Stimulated activated CD4-positive, alpha-beta T cell treated with anti-CD3 and anti-CD28 coated beads, Interleukin-4, amount 100 ng/mL, for 1 hour (primary cell): ENCODE data around the gene FCER1G.
A peak's percentile ranks its signal among the peaks of the same experiment; 100 is the strongest.

Source experiments
- DNase-seq: peaks from one replicate; pipeline ENCODE4 v3.0.0-alpha.2; 2020

Gene FCER1G

DNA sequence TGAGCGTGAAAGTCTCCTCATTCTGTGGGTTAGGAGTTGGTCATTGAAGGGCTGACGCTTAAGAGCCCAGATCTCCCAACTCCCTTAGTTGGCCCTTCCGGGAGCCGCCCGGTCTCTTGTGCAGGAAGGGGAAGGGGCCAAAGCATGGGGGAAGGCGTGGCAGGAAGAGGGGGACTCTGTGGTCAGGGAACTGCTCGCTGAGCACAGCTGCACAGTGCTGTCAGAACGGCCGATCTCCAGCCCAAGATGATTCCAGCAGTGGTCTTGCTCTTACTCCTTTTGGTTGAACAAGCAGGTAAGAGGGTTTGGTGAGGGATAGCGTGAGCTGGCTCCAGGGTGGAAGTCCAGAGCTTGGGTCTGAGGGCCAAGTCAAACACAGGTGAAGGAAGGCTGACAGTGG lies at the start of gene FCER1G:
Gene FCER1G (plus strand): TSS at position 220 of the 400 bp plus-strand sequence. CDS start 27 bp downstream, at position 247.
- no peak for DNase-seq

DNA sequence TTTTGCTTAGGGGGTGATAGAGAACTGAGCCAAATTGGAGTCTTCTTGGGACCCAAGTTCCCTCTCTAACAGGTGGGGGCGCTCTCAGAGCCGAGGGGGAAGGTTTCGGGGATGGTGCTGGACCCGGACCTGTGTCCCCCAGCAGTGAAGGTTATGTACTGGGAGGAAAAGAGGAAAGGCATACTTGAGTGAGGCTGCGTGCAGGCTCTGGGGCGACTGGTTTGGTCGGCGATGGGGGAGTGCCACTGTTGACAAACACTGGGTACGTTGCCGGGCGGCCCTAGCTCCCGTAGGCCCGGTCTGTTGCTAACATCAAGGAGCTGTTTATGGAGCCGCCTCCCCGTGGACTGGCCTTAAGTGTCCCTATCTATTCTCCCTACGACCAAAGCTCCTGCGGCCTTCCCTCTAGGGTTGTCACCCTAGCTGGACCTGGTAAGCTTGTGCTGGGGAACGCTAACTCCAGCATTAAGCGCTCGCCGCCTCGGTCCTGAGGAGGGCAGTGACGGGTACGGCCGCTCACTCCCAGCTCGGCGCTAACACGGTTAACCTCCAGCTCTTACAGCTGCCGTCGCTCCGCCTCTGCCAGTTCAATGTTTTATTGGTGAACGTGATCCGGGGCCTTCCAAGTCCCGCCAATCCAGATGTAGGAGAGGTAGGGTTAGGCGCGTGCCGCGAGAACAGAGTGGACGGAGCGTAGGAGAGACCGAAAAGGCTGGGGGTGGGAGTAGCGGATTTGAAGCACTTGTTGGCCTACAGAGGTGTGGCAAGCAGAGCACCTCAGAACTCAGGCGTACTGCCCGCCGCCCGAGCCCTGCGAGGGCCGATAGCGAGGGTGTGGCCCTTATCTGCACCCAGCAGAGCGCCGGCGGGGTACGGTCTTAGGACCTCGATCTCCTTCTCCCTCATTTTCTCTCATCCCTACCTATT lies 49.1 kb upstream of the FCER1G start, which contains the start of gene PPOX:
Gene PPOX (plus strand): TSS at position 685 of the 927 bp plus-strand sequence. CDS start 422 bp downstream, outside the sequence.
- DNase-seq = peak; percentile 86

DNA sequence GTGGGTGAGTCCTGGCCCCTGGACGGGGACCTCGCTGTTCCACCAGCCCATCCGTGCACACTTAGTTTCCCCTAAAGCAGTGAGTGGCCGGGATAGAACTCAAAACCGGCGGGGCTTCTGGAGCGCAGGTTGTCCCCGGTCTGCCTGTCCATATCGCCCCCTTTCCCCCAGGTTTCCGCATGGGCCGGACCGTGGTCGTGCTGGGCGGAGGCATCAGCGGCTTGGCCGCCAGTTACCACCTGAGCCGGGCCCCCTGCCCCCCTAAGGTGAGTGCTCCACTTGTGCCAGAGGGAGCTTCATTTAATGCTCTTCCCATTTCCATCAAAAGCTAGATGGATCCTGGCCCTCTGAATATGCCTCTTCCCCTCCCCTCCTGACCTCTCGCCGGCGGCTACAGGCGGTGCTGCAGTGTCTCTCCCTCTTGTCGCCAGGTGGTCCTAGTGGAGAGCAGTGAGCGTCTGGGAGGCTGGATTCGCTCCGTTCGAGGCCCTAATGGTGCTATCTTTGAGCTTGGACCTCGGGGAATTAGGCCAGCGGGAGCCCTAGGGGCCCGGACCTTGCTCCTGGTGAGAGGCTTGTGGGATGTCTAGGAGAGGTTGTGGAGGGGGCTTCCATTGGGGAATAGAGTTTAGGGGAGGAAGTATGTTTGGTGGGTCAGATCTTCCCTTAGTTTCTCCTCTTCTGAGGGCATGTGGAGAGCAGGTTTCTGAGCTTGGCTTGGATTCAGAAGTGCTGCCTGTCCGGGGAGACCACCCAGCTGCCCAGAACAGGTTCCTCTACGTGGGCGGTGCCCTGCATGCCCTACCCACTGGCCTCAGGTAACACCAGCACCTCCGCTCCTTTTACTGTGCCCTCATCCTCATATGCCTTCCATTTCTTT lies 48.2 kb upstream of the FCER1G start:
- DNase-seq = no peak

DNA sequence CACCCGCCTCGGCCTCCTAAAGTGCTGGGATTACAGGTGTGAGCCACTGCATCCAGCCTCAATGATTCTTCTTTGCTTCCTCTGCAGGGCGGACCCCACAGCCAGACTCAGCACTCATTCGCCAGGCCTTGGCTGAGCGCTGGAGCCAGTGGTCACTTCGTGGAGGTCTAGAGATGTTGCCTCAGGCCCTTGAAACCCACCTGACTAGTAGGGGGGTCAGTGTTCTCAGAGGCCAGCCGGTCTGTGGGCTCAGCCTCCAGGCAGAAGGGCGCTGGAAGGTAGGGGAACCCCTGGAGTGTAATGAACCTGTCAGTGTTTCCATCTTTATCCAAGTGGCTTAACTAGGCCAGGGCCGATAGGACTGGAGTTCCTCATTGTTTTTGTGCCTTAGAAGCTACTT lies 46.2 kb upstream of the FCER1G start:
- no peak for DNase-seq

DNA sequence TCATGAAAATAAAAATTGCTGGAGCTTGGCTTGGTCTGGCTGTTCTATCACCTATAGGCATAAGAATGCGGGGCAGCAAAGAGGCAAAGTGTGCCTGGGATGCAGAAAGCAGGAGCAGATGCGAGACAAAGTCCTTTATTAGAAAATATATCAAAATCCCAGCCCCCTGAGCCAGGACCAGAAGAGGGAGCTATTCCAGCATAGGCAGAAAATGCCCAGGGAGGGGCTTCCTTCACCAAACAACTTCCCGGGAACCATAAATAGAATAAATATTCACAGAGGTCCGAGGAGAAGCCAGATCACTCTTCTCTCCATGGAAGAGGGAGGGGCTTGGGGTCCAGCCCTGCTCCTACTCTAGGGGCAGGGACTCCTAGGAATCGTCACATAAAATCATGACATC lies 43.9 kb upstream of the FCER1G start:
- DNase-seq = no peak

DNA sequence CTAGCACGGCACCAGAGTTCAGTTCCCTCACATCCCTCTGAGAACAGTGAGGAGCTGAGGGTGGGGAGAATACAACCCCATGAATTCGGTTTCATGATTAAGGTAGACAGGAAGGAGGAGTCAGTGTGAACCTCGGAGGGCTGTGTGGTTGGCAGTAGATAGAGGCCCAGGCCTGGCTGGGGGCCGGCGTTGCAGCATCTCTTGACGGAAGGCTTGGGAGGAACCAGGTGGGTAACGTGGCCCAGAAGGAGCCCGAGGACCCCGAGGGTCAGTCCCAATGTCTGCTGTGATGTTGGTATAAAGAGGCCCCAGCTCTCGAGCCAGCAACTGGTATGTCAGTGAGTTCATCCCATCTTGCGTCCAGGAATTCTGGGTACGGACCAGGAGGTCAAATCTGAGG lies 43.4 kb upstream of the FCER1G start:
- no peak for DNase-seq

DNA sequence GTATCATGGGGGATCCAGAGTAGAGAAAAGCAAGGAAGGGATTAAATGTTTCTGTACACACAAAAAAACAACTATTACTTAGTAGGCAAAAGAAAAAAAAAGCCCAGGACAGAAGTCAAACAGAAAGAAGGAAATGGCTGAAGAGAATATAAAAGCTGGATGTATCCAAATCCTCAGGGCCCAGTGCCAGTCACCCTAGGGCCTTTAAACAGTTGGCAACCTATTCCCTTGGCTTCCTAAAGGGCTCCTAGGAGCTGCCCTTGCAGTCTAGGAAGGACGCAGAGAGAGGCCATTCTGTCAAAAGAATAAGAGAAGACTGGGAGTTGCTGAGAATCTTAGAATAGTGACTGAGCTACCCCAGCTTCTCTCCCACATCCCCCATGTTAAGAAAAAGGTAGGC lies 42.7 kb upstream of the FCER1G start:
- DNase-seq = no peak

DNA sequence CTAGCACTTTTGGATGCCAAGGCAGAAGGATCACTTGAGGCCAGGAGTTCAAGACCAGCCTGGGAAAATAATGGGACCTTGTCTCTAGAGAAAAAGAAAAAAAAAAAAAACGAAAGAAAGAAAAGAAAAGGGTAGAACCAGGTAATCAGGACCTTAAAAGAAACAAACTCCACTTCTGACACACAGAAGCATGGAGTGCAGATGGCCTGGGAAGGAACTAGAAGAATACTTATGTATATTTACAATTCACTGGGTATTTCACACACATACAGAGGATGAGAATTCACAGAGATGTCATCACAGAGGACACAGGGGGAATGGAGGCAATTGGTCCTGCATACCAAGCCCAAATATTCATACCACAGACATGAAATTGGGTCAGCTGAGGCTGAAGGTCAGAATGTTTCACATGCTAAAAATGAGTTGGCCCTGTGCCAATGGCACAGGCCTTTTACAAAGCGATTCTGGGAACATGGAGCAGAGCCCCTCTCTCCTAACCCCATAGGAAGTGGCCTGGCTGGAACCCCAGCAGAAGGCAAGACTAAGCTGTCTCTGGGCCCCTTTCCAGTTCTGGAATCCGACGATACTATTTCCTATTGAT lies 42.2 kb upstream of the FCER1G start:
- no peak for DNase-seq

DNA sequence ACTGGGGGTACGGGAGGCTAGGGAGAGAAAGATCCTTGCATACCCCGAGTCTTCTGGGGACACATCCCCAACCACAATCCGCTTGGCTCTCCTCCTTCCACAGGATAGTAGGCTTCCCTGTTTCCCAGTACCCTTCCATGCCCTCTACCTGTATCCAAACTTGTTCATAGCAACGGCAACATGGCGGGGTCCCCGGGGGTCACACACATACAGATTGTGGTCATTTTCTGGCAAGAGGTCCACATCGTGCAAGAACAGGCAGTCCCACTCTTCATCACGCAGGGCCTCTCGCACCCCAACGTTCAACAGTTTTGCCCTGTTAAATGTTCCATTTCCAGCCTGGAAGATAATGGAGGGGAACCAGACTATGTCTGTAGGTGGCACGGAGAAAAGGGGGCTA lies 41.4 kb upstream of the FCER1G start:
- no peak for DNase-seq

DNA sequence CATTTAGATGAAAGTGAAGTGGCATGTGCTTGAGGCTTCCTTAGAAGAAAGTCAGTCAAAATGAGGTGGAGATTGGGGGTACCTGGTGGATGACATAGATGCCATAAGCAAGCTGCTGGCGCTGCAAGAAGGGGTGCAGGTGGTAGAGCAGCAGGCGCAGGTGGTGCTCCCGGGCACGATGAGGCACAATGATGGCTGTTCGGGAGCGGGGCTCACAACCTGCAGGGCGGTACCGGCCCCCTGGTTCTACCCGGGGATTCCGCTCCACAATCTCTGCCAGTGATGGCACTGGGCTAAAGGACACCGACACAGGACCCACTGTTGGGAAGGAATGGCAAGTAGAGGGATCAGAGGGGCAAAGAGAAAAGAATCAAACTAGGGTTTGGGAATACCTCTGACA lies 40.2 kb upstream of the FCER1G start:
- DNase-seq = no peak

DNA sequence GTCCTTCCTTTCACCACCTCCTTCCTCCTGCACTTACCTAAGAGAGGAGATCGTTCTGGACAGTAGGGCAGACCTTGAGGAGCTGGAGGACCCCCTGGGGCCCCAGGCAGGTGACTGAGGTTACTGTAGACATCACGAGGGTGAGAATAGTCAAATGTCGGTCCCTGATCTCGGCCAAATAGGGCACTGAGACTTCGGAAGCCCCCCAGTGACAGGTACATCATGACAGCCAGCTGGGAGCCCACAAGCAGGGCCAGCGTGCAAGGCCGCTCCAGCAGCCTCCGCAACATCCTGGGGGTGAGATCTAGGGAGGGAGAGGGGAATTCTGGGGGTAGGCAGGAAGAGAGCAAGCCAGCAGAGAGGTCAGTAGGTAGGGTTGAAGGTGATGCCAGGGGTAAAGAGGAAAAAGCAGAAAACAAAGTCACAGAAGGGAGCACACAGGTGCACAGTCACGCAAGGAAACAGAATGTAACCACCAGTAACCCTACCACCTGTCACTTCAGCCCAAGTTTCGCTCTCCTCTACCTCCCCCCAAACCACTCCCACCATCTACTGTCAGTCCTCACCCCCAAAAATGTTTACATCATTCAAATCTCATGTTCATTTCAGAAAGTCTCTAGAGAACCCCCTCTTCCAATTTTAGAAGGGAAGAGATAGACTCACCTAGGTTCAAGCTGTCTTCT lies 39.2 kb upstream of the FCER1G start:
- no peak for DNase-seq

DNA sequence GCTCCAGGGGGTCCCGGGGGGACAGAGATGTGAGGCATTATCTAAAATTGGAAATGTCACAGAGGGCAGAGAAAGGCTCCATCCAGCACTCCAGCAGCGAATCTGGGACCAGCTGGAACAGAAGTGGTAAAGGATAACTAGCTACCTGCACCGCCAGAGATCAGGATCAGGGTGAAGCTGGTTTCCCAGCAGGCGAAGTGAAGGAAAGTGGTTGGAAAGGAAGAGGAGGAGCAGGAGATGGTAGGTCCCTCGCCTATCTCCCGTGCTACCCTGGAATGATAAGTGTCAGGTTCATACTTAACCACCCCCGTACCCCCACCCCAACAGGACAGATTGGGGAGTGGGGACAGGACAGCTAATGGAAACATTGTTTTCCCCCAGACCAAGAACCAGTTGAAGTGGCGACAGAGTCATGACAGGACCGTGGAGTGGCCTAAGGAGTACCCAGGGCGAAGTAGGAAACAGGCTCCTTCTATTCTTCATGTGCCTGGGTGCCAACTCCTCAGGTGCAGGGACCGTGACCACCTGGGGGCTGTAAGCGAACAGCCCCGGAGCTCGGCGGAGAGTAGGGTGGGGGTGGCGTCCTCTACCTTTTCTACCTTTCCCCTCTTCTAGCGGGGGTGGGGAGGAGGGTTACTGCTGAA lies 38.5 kb upstream of the FCER1G start:
- no peak for DNase-seq

DNA sequence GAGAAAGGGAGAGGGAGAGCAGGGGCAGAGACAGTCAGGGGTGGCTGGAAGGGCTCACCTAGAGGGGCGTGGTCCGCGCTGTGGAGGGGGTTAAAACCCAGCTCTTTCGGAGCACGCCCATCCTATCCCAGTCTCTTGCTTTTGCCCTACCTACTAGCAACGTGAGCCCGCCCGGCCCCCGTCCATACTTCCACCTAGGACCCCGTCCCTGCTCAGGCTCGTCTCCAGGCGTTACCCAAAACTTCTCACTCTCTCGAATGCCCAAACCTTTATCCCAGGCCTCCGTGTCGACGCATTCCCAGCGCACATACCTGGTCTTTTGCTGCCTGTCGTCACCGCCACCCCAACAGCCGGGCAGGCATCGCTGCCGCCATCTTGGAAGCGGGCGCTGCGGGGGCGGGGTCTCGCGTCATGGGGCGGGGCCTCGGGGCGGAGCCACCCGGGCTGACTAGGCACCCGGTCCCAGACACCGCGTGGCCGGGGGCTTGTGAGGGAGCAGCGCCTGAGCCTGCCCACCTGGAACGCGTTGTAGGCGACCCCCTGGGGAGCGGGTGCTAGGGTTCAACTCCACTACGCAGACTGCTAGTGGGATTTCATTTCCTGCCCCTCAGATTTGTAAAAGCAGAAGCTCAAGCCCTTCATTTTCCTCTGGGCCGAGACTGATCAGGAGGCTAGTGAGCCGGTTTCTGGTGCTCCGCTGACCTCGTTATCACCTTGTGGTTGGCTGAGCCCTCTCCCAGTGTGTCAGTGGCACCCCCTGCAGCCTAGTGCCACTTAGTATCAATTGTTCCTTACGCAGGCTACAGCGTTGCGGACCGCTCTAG lies 37.8 kb upstream of the FCER1G start, which contains the start of gene B4GALT3:
Gene B4GALT3 (minus strand): TSS at position 396 of the 824 bp plus-strand sequence. CDS start 1,447 bp downstream, outside the sequence.
- peak; percentile 97 for DNase-seq

DNA sequence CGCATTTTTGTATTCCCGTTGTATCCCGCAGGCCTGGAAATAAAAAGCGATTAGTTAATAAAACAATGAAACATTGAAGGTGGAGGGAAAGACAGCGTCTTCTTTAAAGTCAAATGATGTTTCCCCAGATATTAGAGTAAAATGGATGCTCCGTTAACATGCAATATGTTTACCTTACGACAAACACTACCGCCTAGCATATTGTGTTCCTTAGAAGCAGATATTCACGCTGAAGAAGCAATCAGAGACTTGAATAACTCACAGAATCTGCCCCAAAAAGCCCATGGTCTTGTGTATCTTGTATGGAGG lies 37.2 kb upstream of the FCER1G start:
- DNase-seq = no peak

DNA sequence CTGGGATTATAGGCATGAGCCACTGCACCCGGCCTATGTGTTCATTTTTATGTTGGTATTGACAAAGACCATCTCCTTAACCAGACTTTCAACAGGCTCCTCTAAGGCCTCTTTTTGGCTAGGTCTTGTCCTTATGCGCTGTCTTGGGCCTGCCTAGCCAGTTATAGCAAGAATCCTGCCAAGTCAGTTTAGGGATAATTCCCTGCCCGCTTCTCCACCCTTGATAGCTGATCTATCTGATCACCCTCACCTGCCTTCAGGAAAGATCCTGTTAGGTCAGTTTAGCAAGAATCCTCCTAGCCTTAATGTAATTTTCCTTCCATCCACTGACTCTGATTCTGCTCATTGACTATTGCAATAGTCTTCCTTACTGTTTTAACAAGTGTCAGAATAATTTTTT lies 35.4 kb upstream of the FCER1G start:
- no peak for DNase-seq

DNA sequence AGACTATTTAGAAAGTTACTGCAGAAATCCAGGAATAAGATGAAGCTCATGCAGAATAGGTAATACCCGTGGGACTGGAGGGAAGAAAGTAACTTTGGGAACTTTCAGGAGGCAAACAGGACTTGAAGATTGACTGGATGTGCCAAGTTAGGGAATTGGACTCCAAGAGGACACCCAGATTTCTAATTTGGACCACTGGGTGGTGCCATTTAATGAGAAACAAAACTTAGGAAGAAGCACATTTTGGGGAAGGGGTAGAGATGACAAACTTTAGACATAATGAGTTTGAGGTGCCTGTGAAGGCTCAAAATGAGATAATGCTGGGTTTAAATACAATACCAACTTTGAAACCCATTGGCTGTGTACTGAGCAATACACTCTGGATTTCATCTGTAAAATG lies 34.5 kb upstream of the FCER1G start:
- DNase-seq = no peak

DNA sequence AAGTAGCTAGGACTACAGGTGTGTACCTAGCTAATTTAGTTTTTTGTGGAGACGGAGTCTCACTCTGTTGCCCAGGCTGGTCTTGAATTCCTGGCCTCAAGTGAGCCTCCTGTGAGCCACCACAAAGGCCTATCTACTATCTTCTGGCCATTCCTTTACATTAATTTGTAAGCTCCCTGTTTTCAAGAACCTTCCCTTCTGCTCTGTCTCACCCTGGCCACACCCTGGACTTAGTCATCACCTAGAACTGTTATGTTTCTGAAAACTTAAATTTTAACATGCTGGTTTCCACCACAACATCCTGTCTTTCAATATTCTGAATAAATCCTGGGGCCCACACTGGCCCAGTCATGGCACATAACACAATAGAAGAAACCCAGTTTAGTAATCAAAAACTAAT lies 32.9 kb upstream of the FCER1G start:
- peak; percentile 53 for DNase-seq

DNA sequence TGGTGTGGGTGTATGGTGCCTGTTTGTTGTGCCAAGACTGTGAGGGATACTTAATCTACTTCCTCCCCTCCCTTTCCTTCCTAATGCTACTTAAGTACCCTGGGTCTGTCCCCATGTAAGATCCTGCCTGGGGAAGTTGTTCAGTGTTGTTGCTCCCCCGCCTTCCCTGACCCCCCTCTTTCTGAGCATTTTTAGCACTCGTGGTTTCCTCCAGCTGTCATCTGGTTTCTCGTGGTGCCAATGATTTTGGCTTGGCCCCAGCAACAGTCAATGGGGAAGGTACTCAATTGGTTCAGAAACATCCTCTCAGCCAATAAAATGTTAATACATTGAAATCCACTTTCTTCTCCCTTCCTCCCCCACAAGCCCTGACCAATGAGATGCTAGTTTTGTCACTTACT lies 29.8 kb upstream of the FCER1G start:
- peak; percentile 51 for DNase-seq

DNA sequence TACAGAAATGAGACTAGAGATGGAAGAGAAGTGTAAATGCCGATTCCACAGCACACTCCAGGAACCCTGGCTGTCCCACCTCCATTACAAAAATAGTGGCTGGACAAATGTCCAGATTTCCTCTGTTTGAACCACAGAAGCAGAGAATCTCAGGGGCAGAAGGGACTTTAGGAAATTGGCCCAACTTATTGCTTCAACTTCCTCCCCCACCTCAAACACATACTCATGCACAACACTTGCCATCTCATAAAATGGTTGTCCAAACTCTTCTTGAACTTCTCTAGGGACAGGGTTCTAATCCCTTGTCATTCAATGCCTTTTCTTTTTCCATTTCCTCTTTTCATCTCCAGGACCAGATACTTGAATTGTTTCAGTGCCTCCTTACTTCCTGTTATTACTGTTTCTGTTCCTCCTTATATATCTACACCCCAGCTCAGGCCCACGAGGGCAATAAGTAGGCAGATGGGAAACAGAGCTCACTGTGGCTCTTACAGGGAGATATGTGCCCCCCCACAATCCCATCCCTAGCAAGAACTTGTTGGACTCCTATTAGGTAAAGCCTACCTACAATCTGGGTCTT lies 29.3 kb upstream of the FCER1G start:
- DNase-seq = no peak

DNA sequence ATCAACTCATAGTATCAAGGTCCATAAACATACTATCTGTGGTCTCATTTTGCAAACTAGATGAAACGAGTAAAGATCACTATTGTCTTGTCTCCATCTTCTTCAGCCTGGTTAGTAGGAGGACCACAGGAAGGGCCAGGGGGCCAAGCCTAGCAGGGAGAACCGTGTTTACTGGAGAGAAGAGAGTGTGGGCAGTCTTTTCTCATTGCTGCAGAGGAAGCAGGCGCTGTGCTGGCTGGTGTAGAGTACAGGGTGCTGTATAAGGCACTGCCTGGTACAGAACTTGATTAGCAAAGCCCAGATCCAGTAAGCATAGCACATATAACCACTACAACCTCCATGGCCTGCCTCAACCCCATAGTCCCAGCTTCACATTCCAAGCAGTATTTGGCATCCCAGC lies 27.8 kb upstream of the FCER1G start:
- DNase-seq = no peak

DNA sequence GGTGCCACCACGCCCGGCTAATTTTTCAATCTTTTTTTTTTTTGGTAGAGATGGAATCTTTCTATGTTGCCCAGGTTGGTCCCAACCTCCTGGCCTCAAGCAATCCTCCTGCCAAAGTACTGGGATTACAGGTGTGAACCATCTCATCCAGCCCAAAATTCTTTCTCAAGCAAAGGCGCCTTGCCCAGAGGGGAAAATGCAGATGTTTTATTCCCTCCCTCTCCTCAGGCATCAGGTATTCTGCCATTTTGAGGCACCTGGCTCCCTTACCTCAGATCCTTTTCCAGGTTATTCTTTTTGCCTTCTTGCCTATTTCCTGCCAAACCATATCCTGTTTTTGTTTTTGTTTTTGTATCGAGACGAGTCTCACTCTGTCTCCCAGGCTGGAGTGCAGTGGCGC lies 26.7 kb upstream of the FCER1G start:
- no peak for DNase-seq
